Measurements from ENCODE around the gene SLK. TPM values are rescaled to one million over a fixed set of nuclear protein-coding genes. Genes with fewer than 3 reads are reported as not detected.

Gene SLK
- total and polyA plus RNA-seq, 2 of the 13 experiments (the other 11 are each of a cell fraction or from before 2014, with no cell fraction given) = 3.4 to 22.8 TPM

DNA sequence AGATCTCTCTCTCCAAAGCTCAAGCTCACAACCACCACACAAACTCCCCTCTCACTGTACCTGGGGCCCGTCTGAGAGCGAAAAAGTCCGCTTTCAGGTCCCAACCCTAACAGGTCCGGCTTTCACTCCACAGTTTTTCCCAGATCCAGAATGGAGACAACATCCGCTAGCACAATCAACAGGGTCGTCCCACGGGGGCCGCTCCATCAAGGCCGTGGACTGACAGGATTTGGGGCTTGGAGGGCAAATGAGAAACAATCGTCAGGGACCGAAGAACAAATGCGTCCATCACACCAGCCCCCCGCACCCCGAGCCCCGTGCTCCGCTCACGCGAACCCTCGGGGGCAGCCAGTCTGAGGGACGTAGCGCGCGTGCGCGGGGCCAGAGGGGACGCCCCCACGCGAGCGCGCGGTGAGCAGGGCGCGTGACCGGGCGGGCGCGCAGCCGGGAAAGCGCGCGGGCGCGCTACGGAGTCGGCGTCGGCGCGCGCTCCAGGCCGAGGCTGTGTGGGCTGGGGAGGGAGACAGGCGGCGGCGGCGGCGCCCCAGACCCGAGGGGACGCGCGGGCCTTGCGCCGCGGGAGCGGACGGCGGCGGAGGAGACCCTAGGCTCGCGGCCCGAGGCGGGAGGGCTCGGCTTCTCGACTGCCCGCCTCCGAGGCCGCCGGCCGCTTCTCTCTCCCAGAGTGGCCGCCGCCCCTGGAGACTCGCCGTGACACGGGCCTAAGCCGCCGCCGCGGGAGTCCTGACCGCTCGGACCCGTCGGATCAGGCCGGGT is at the start of gene SLK (continued):
- TF ChIP-seq, protein P1, sequence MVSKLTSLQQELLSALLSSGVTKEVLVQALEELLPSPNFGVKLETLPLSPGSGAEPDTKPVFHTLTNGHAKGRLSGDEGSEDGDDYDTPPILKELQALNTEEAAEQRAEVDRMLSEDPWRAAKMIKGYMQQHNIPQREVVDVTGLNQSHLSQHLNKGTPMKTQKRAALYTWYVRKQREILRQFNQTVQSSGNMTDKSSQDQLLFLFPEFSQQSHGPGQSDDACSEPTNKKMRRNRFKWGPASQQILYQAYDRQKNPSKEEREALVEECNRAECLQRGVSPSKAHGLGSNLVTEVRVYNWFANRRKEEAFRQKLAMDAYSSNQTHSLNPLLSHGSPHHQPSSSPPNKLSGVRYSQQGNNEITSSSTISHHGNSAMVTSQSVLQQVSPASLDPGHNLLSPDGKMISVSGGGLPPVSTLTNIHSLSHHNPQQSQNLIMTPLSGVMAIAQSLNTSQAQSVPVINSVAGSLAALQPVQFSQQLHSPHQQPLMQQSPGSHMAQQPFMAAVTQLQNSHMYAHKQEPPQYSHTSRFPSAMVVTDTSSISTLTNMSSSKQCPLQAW (CRISPR knock-in tag; IDR thresholded peaks at IDR 0.05) = peak; percentile 64; the same call in 1 of the 2 replicates
- TF ChIP-seq, protein P2, sequence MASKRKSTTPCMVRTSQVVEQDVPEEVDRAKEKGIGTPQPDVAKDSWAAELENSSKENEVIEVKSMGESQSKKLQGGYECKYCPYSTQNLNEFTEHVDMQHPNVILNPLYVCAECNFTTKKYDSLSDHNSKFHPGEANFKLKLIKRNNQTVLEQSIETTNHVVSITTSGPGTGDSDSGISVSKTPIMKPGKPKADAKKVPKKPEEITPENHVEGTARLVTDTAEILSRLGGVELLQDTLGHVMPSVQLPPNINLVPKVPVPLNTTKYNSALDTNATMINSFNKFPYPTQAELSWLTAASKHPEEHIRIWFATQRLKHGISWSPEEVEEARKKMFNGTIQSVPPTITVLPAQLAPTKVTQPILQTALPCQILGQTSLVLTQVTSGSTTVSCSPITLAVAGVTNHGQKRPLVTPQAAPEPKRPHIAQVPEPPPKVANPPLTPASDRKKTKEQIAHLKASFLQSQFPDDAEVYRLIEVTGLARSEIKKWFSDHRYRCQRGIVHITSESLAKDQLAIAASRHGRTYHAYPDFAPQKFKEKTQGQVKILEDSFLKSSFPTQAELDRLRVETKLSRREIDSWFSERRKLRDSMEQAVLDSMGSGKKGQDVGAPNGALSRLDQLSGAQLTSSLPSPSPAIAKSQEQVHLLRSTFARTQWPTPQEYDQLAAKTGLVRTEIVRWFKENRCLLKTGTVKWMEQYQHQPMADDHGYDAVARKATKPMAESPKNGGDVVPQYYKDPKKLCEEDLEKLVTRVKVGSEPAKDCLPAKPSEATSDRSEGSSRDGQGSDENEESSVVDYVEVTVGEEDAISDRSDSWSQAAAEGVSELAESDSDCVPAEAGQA (IDR thresholded peaks at IDR 0.05; ENCODE audit: low read depth) = no peak
- TF ChIP-seq, protein P2 (CRISPR knock-in tag; IDR thresholded peaks at IDR 0.05; ENCODE audit: borderline replicate concordance) = peak; percentile 67; the same call in 1 of the 2 replicates
- TF ChIP-seq TBX2 (CRISPR knock-in tag; IDR thresholded peaks at IDR 0.05; ENCODE audit: borderline replicate concordance) (peak; percentile 57; the same call in 1 of the 2 replicates), ESRRA (CRISPR knock-in tag; IDR thresholded peaks at IDR 0.05; ENCODE audit: low read depth) (peak; percentile 89), MEIS2 (CRISPR knock-in tag; IDR thresholded peaks at IDR 0.05) (peak; percentile 60; the same call in 1 of the 2 replicates), SKI (IDR thresholded peaks at IDR 0.05; ENCODE audit: partially characterized antibody) (peak; percentile 62), MIER2 (CRISPR knock-in tag; IDR thresholded peaks at IDR 0.05) (no peak), LCORL (IDR thresholded peaks at IDR 0.05) (no peak), LCORL (CRISPR knock-in tag; IDR thresholded peaks at IDR 0.05) (peak; percentile 41; the same call in 1 of the 2 replicates), HNF4A (CRISPR knock-in tag; IDR thresholded peaks at IDR 0.05) (peak; percentile 21; the same call in 1 of the 2 replicates), MAZ (IDR thresholded peaks at IDR 0.05; ENCODE audit: borderline replicate concordance, low read depth, low read length) (no peak), MAZ (CRISPR knock-in tag; IDR thresholded peaks at IDR 0.05; ENCODE audit: low read depth) (peak; percentile 82), RXRA (CRISPR knock-in tag; IDR thresholded peaks at IDR 0.05) (0 out of 2 replicates have a peak, but pooled peaks have one; percentile 40), SOX13 (IDR thresholded peaks at IDR 0.05) (no peak), SOX13 (CRISPR knock-in tag; conservative IDR thresholded peaks at IDR 0.05 in 1 of 2, IDR thresholded peaks at IDR 0.05 in 1 of 2) (no peak), TEAD2 (CRISPR knock-in tag; IDR thresholded peaks at IDR 0.05) (no peak)
- TF ChIP-seq, protein P3, sequence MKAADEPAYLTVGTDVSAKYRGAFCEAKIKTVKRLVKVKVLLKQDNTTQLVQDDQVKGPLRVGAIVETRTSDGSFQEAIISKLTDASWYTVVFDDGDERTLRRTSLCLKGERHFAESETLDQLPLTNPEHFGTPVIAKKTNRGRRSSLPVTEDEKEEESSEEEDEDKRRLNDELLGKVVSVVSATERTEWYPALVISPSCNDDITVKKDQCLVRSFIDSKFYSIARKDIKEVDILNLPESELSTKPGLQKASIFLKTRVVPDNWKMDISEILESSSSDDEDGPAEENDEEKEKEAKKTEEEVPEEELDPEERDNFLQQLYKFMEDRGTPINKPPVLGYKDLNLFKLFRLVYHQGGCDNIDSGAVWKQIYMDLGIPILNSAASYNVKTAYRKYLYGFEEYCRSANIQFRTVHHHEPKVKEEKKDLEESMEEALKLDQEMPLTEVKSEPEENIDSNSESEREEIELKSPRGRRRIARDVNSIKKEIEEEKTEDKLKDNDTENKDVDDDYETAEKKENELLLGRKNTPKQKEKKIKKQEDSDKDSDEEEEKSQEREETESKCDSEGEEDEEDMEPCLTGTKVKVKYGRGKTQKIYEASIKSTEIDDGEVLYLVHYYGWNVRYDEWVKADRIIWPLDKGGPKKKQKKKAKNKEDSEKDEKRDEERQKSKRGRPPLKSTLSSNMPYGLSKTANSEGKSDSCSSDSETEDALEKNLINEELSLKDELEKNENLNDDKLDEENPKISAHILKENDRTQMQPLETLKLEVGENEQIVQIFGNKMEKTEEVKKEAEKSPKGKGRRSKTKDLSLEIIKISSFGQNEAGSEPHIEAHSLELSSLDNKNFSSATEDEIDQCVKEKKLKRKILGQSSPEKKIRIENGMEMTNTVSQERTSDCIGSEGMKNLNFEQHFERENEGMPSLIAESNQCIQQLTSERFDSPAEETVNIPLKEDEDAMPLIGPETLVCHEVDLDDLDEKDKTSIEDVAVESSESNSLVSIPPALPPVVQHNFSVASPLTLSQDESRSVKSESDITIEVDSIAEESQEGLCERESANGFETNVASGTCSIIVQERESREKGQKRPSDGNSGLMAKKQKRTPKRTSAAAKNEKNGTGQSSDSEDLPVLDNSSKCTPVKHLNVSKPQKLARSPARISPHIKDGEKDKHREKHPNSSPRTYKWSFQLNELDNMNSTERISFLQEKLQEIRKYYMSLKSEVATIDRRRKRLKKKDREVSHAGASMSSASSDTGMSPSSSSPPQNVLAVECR (CRISPR knock-in tag; IDR thresholded peaks at IDR 0.05; ENCODE audit: borderline replicate concordance) = peak; percentile 61; the same call in 1 of the 2 replicates

Measured in HepG2 (cell line).